ENCODE results near the gene MCC.

DNA sequence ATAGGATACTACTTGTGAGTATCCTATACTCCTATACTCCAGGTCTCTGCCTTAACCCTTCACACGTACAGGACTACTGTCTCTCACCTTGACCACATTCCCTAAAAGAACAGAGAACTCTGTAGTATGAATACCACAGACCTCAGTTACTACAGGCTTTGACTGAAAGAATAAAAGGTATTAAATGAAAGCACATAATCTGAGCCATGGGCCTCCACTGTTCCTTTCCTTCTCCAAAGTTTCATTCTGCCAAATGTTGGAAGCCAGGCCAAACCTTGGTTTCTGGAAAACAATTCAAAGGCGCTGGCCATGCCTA is 244.9 kb downstream of the MCC start:
- TF ChIP-seq CTCF (IDR thresholded peaks at IDR 0.05), result no peak
- TF ChIP-seq POLR2A (IDR thresholded peaks at IDR 0.05), result no peak
- TF ChIP-seq POLR2AphosphoS5 (IDR thresholded peaks at IDR 0.05), result no peak

All from breast epithelium (tissue), 3 donors.